Raji (cell line): ENCODE measurements around the gene GRIN3B.

Experiments
- POLR2A ChIP-seq: IDR thresholded peaks from 2 replicates; pipeline ENCODE4 v1.6.1; 2011; ENCODE audit warnings: low read depth, low read length, control low read depth; ENCODE audit not compliant: insufficient read depth

Gene GRIN3B, protein sequence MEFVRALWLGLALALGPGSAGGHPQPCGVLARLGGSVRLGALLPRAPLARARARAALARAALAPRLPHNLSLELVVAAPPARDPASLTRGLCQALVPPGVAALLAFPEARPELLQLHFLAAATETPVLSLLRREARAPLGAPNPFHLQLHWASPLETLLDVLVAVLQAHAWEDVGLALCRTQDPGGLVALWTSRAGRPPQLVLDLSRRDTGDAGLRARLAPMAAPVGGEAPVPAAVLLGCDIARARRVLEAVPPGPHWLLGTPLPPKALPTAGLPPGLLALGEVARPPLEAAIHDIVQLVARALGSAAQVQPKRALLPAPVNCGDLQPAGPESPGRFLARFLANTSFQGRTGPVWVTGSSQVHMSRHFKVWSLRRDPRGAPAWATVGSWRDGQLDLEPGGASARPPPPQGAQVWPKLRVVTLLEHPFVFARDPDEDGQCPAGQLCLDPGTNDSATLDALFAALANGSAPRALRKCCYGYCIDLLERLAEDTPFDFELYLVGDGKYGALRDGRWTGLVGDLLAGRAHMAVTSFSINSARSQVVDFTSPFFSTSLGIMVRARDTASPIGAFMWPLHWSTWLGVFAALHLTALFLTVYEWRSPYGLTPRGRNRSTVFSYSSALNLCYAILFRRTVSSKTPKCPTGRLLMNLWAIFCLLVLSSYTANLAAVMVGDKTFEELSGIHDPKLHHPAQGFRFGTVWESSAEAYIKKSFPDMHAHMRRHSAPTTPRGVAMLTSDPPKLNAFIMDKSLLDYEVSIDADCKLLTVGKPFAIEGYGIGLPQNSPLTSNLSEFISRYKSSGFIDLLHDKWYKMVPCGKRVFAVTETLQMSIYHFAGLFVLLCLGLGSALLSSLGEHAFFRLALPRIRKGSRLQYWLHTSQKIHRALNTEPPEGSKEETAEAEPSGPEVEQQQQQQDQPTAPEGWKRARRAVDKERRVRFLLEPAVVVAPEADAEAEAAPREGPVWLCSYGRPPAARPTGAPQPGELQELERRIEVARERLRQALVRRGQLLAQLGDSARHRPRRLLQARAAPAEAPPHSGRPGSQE

DNA sequence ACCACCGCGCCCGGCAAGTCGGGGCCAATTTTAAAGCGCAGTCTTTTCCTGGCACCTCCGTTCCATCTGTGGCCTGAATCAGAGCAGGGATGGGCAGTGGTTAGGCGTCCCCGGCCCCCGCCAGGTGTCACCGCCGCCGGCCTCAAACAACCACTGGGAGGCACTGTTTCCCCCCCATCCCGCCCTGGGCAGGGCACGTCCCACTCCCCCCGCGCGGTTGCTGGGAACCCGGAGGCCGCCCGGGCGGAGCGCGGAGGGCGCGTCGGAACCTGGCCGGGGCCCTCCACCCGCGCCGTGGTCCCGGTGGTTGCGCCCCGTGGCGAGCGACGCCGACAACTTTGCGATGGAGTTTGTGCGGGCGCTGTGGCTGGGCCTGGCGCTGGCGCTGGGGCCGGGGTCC lies at the start of gene GRIN3B:
TSS of gene GRIN3B (plus strand) at position 325 of the 400 bp plus-strand sequence. CDS start at position 344, 19 bp downstream.
- TF ChIP-seq POLR2A, result no peak

DNA sequence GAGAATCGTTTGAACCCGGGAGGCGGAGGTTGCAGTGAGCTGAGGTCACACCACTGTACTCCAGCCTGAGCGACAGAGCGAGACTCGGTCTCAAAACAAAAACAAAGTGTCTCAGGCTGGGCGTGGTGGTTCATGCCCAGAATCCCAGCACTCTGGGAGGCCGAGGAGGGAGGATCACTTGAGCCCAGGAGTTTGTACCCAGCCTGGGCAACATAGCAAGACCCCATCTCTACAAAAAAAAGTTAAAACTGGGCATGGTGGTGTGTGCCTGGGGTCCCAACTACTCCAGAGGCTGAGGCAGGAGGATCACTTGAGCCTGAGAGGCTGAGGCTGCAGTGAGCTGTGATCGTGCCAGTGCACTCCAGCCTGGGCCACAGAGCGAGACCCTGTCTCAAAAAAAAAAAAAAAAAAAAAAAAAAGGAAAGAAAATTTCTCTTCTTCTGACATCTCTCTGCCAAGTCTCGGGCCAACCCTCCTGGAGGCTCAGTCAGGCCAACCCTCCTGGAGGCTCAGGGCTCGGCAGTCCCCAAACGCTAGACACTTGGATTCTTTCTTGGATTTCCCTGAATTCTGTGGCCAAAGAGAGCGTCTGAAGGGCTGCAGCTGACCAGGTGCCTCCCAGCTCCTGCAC lies 48.1 kb upstream of the GRIN3B start:
- TF ChIP-seq POLR2A, result no peak

DNA sequence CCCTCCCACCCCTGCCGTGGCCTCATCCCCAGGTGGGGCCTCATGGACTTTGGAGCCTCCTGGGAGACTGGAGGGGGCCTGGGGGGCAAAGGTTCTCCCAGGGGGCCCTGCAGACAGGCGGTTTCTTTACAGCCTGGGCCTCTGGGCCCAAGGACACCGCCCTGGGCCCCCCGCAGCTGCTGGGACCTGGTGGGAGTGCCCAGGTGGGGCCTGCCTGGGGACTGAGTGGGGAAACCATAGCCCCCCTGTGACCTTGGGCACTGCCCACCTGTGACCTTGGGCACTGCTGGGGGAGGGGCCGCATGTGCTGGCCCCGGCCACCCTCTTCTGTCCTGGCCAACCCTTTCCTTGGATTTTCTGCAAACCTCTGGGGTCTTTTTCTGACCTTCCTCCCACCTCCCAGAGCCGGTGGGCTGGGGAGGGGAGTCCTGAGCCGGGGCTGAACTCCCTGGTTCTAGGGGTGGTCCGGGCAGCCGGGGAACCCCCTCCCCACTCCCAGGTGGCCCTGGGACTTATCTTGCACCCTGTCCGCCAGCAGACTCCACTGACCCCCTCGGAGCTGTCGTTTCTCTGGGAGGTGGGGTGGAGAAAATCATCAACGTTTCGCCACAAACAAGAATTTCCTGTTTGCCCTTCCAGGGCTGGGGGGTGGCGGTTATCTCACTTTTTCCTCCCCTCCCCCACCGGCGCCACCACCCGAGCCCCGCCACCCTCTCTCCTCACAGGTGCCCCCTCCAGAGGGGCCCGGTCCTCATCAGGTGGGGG lies 47.4 kb upstream of the GRIN3B start:
- TF ChIP-seq POLR2A, result no peak

DNA sequence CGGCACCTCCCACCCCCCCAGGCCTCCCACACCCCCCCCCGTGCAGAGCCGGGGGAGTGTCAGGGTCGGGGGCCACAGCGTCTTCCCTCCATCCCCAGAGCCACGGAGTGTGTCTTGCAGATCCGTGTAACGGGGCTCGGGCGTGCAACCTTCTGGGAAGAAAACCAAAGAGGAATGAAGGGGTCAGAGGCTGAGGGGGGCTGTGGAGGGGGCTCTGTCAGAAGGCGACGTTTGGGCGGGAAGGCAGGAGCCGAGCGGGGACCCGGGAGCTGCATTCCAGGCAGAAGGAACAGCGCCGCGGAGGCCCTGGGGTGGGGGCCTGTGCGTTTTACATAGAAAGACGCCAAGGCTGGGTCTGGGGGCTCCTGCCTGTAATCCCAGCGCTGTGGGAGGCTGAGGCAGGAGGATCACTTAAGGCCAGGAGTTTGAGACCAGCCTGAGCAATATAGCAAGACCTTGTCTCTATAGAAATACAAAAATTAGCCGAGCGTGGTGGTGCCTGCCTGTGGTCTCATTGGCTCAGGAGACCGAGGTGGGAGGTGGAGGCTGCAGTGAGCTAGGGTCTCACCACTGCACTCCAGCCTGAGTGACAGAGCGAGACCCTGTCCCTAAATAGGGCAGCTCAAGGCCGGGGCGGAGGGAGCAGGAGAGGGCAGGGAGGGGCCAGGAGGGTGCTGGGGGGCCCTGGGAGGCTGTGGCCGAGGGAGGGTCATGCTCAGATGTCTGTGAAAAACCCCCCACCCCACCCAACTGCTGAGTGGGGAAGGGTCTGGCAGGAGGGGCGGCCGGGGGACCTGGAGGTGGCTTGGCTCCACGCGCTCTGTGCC lies 46.6 kb upstream of the GRIN3B start:
- TF ChIP-seq POLR2A, result no peak

DNA sequence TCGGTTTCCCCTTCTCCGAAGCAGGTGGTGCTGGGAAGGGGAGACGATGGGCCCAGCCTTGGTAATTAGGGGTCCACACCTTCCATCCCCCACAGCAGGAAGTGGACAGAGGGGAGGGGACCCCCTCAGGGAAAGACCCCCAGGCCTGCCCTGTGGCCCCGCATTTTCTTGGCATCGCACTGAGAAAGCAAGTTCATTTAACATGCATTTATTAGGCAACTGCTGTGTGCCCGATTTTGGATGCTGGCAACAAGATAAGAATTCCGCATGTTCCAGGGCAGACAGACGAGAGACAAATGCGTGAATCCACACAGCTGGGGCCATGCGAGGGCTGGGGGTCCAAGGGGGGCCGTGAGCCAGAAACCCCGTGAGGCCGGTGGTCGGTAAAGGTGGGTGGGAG lies 45.9 kb upstream of the GRIN3B start:
- no peak for TF ChIP-seq POLR2A

DNA sequence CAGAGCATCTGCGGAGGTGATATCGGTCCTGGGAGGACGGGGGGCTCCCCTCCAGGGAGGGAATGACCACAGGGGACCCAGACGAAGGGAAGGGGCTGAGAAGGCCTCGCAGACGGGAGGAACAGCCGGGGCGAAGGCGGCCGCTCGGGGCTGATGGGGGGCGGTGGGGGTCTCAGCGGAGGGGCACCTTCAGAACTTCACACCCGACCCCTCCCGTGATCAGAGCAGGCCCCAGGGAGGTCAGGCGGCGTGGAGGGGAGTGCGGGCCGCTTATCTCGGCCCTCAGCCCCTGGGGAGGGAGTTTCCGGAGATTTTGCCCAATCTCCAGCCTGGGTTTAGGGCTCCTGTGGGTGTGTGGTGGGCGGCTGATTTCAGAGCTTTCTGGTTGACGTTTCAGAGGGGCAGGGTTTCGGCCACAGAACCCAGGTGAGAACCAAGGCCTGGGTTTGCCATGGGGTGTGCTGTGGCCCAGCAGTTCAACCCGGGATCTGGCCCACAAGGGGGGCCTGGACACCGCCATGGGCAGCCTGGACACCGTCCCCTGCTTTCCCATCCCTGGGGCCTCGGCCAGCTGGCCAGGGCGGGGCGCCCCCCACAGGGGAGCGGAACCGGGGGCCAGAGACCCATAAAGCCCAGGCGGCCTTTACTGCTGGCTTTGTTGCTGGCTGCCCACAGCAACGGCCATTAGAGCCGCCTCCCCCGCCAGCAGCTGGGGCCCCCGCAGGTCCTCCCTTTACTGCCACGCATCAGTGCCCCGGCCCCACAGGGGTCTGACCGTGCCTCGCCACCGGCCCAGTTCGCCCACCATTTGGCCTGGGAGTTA lies 45.3 kb upstream of the GRIN3B start:
- no peak for TF ChIP-seq POLR2A

DNA sequence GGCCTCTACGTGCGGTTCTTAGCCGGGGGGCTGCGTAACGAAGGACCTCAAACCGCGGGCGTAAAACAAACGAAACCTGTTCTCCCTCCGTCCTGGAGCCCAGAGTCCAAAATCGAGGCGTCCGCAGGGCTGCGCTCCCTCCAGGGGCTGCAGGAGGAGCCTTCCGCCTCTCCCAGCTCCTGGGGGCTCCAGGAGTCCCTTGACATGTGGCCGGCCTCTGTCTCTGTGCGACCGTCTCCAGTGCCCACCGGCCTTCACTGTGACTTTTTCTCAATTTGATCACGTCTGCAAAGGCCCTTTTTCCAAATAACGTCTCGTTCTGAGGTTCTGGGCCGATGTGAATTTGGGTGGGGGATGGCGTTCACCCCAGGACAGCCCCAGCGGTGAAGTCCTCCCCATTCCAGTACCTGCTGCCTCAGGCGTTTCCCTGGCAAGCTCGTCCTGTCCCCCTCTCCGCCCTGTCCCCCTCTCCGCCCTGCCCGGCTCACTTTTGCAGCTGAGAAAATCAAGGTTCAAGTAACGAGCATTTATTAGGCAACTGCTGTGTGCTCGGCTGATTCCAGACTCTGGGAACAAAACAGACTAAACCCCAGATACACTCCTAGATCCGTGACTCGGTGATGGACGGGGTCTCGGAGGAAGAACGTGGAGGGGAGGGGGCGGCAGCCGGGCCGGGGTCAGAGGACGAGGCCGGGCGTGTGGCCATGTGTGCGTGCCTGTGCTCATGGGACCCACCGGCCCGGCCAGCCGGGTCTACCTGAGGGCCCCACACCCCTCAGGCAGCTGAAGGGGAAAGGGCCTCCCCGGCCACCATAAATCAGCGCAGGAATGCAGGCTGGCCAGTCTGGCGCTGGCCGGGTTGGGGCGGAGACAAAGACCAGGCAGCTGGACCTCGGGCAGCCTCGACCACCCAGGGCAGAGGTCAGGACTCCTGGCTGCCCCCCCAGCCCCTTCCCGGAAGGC lies 44.1 kb upstream of the GRIN3B start:
- TF ChIP-seq POLR2A, result no peak

DNA sequence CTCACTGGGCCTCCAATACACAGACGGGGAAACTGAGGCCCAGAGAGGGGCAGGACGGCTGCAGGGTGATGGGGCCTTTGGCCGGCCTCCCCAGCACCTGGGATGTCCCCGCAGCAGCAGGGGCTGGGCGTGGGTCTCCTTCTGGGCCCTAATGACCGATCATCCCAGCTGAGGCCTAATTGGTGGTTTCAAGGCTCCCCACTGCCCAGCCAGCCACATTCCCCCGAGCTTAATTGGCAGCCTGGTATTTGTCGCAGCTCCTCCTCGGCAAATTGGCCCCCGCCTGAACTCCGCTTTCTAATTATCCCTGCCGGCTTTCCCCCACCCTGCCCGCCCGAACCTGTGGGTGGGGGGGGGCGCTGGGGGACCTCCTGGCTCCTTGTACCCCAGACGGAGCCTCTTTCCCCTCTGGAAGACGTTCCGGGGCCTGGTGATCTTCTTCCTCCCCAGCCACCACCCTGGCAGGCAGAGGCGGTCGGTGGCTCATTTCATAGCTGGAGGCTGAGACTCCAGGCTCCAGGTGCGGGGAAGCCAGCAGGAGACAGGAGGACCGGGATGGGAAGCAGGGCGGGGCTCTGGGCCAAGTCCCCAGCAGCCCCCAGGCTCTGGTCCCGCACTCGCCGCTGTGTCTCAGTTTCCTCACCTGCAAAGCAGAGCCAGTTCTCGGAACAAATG lies 43.3 kb upstream of the GRIN3B start:
- TF ChIP-seq POLR2A, result no peak

DNA sequence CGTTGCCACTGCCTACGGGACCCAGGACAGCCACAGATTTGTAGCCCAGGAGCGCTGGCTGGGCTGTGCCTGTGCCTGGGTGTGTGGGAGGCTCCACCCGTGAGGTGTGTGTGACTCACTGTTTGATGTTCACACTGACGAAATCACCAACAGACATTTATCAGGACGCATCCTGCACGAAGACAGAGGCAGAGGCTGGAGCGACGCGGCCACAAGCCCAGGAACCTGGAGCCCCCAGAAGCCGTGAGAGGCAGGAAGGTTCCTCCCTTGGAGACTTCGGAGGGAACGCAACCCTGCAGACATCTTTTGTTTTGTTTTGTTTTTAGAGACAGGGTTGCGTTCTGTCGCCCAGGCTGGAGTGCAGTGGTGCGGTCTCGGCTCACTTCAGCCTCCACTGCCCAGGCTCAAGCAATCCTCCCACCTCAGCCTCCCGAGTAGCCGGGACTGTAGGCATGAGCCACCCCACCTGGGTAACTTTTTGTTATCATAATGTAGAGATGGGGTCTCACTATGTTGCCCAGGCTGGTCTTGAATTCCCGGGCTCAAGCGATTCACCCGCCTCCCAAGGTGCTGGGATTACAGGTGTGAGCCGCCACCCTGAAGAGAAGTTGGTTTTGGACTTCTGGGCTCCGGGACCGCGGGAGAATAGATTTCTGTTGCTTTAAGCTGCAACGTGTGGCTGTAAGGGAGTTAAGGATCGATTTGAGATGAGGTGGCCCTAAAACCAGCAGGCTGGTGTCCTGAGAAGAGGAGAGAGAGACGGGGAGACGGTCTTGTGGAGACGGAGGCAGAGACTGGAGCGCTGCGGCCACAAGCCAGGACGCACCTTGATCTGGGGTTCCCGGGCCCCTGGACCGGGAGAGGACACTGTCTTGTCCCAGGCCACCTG lies 41.0 kb upstream of the GRIN3B start:
- TF ChIP-seq POLR2A, result no peak

DNA sequence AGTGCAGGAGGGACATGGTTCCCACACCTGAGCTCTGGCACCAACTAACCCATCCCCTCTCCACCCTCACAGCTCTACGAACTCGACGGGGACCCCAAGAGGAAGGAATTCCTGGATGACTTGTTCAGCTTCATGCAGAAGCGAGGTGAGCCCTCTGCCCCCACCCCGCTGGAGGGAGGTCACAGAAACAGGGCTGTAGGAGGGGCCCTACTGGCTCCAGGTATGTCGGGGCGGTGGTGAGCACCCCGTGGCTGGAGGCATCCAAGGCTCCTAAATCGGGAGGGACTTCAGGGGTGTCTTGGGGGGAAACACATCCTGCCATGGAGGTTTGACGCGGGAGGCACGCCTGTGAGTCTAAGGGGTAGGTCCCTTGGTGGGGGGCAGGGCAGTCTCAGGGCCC lies 40.2 kb upstream of the GRIN3B start:
- TF ChIP-seq POLR2A, result no peak

DNA sequence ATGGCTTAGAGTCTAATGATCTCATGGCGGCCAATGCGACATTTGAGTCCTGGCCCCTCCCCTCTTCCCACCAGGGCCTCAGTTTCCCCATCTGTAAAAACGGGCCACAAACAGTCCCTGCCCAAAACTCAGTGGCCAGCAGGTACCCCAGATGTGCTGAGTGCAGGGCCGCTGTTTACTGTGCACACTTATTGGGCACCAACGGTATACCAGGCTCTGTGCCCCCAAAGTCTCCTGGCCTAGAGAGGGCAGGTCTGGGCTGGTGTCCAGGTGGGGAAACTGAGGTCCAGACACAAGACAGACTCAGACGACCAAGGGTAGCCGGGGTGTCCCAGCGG lies 39.6 kb upstream of the GRIN3B start:
- no peak for TF ChIP-seq POLR2A
